HG03354 (cell line): ENCODE results near the gene APBA2.

Experiments used
- ATAC-seq: cut with Tn5 transposase; IDR thresholded peaks from one replicate; pipeline ENCODE4 v1.9.1; 2021; ENCODE audit warnings: mild to moderate bottlenecking; ENCODE audit not compliant: unreplicated experiment, poor library complexity, severe bottlenecking

The APBA2 gene

GRCh38 chr15:28930011-28930410, 44.2 kb downstream of the APBA2 start:
- ATAC-seq, result no peak

DNA sequence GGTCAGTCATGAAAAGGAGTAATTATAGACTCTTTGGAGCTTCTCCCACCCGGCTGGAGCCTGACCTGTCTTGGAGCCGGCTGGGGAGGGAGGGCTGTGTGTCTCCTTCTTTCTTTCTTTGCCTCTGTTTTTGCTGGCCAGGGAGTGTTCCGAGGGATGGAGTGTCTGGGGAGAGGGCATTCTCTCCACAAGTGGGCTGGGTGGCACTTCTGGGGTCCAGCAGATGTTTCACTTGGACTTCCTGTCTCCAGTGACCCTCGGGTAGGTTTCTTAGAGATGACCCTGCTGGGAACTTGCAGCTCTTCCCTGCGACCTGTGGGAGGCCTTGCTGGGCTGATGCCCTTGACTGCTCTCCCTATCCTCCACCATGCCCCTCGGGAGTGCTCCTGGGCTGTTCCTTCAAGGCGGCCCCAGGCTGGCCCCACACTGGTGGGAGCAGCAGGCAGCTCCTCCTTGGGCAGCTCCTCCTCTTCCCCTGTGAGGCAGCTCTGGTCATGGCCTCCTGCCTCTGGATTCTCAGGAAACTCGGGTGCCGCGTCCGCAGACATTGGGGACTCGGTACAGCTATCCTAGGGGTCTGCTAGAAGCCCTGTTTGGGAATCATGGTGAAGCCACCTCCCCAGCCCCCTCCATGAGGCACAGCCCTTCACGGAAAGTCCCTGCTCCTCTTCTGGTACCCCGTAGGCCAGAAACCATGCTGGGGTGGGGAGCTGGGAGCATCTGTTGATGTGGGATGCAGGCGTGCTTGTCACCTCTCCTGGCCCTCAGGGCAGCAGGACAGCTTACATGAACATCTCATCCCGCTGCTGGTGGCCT, 44.9 kb downstream of the APBA2 start:
- ATAC-seq, result no peak

GRCh38 chr15:28931828-28932227, 46.1 kb downstream of the APBA2 start:
- no peak for ATAC-seq

DNA sequence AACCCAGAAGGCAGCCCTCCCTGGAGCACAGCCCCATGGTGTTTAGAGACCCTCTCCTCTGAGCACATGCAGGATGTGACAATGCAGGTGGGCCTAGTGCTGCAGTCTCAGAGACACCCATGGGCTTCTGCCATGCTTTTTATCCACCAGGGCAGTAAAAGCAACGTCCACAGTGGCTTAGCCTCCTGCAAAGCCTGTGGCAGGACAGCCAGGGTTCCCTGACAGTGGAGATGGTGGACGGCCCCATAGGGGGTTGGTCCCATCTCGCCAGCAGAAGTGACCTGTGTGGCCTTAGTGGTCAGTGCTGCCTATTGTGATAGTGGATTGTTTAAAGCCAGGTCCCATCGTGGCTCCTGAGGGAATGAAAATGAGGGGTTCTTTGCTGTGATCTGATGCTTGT, 46.6 kb downstream of the APBA2 start:
- ATAC-seq, result no peak

DNA sequence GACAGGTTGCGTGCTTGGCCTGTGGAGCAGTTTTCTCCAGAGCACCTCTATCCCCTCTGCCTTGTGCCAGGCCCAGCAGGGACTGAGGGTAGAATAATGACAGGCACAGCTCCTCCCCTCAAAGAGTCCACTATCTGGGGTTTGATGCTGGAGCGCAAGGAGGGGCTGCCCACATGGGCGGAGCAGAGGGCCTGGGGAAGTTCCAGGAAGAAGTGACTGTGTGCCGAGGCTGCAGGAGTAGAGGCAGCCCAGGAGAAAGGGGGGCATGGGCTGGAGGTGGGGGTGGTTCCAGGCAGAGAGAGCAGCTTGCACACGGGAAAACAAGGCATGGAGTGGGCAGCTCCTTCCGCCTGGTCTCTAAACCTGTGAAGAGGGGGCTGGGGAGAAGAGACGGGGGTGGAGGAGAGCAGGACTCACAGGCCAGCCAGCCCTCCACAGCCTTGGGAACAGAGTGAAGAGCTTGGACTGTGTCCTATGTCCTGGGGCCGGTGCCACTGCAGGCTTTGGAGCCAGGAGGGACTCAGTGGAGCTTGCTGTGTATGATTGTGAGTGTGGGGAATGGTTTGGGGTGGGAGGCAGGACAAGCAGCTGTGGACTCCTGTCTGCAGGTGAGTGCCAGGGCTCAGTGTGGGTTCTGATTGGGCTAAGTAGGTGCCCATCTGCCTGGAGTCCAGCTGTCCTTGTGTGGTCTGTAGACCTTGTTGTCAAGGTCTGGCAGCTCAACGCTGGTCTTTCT, 48.1 kb downstream of the APBA2 start:
- no peak for ATAC-seq

GRCh38 chr15:28934645-28935044, 48.9 kb downstream of the APBA2 start:
- ATAC-seq, result no peak

GRCh38 chr15:28935316-28935715, 49.5 kb downstream of the APBA2 start:
- no peak for ATAC-seq

DNA sequence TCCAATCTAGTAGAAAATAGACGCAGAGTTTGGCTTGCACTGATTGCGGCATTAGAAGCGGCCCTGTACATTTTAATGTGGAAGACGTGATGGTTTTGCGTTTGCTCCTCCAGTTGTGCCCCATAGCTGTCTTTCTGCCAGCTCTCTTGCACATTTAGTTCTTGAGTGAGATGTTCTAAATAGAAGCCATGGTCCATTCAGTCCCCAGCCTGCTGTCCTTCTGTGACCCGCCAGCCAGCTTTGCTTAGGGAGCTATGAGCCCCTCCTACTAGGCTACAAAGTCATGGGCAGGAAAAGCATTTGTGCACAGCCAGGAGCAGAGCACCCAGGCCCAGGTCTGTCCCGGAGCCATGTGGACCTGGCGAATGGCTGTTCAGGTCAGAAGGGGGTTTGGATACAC, 50.3 kb downstream of the APBA2 start:
- no peak for ATAC-seq

- ATAC-seq, result no peak
Observed at GRCh38 chr15:28936481-28936881, 50.7 kb downstream of the APBA2 start.

GRCh38 chr15:28937271-28937670, 51.5 kb downstream of the APBA2 start:
- no peak for ATAC-seq

- no peak for ATAC-seq
Observed at GRCh38 chr15:28942046-28942445, 56.3 kb downstream of the APBA2 start.

- ATAC-seq, result no peak
Observed at GRCh38 chr15:28942571-28942970, 56.8 kb downstream of the APBA2 start.

DNA sequence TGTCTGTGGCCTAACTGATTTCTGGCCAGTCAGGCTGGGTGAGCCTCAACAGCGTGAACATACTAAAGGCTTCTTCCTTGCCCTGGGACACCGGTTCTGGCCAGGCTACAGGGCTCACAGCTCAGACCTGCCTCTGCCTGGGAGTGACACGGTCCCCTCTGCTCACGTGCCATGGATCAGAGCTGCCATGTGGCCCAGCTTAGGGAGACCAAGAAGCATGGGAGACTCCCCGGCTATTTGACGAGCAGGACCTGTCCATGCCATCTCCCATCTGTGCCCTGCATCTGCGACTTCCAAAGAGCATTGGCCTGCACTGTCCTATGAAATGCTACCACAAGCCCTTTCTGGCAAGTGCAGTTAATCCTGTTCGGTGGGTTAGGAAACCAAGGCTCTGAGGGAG, 57.4 kb downstream of the APBA2 start:
- ATAC-seq, result no peak

DNA sequence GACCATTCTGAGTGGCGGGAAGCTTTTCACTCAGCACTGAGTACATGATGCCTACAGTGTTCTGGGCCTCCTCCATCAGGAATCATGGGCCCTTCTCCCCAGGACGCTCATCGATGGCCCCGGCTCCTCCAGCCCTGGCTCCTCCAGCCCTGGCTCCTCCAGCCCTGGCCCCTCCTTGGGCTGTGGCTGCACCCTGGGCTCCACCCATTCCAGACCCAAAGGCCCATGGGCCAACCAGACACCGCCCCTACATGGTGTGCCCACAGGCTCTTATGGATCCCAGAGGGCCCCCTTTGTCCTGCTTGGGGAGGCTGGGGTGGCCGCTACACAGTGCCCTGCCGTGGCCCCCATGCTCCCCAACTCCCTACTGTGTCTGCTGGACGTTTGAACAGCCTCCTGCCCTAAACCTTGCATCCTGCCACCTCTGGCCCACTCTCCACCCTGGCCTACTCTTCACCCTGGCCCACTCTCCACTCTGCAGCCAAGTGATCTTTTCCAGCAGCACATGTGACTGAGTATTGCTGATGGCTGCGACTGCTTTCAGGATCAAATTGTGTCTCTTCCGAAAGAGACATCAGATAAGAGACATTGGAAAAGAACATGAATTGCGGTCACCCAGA, 57.9 kb downstream of the APBA2 start:
- no peak for ATAC-seq

- ATAC-seq, result no peak
Observed at GRCh38 chr15:28944286-28944685, 58.5 kb downstream of the APBA2 start.

DNA sequence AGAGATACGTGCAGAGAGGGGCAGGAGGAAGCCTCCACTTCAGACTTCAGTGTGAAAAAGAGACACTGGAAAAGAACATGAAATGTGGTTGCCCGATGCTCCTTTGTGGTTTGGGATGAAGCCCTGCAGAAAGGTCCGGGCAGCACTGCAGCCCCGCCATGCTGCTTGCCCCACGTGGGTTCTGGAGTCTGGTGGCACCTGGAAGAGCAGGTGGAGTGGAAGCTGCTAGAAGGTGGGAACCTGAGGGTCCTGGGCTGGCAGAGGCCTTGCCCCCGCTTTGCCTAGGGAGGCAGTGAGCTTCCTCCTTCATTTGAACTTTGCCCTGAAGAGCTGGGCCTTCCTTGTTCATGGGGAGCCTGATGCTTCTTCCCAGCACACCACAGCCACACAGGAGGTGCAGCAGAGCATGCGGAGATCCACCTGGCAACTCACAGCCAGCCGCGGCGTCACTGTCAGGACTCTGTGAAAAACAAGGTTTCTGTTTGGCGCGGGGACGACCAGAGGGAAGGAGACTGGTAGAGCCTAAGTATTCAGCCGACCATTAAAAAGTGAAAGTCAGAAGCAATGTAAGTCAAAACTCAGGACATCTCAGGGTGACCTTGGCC, 59.0 kb downstream of the APBA2 start:
- ATAC-seq, result no peak

- ATAC-seq, result no peak
Observed at GRCh38 chr15:28945626-28946230, 60.0 kb downstream of the APBA2 start.

DNA sequence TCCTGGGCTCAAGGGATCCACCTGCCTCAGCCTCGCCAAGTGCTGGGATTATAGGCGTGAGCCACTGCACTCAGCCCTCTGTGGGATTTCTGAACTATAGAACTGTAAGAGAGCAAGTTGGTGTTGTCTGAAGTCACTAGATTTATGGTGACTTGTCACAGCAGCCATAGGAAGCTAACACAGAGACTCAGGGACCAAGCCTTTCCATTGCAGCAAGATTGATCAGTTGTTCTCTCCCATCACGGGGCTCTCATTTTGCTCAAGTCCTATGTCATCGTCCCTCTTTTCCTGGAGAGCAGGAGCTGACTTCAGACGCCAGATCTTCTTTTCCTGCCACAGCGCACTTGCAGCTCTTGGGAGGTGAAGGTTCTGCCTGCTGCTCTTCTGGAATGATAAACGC, 61.0 kb downstream of the APBA2 start:
- ATAC-seq, result no peak

DNA sequence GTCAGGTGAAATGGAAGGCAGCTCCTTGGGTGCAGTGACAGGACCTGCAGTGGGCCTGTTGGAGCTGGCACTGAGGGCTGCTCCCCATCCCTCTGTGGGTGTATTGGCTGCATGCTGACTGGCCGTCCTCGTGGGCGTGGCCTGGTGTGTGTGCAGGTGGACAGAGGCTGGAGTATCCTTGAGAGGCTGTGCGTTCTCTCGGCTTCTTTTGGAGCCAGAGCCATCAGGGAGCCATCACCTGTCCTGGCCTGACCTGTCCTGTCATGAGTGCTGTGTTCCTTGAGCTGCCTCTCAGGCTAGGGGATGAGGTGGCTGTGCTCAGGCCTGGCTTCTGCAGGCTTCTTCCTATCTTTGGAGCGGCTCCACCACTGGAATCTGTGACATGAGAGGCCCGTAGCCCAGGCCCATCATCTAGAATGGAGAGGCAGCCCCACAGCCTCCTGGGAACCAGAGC, 61.5 kb downstream of the APBA2 start:
- no peak for ATAC-seq

DNA sequence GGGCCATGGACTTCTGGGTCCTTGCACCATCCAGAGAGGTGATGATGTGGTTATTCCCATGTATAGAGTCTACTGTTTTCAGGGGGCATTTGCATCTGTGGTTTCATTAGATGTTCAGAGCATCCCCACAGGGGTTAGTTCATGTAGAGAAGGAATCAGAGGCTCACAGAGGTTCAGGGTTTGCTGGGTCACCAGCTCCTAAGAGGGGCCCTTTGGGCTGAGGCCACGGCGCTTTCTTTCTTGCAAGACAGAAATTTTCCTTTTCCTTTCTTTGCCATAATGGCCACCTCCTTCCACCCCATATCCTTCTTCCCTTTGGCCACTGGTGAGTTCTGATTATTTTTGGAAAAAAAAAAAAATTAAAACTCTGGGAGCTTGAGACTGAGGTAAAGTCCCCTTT, 62.3 kb downstream of the APBA2 start:
- ATAC-seq, result no peak
